Measurements from ENCODE around the gene LRBA.
"Not testable (repeated sequence)": the region's sequence is repeated elsewhere in the genome, so short reads cannot be mapped to it uniquely, and the experiment has no call there.

Gene LRBA

DNA sequence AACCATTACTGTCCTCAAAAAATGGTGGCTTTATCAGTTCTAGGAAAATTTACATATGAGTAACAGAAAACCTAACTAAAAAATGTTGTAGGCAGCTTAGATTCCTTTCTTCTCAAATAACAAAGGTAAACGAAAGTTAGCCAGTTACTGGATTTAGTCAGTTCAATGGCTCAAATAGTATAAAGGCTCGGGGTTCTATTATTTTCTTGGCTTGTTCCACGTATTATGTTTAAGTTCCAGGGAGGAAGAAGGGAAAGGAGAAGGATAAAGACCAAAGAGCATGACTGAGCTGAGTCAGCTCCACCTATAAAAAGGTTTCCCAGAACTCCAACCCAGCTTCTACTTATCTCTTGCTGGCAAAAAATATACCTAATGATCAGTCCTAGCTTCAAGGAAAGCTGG lies 474.1 kb downstream of the LRBA start:
- DNase-seq, result no peak

- no peak for DNase-seq
Measured at GRCh38 chr4:150540536-150540935, 474.5 kb downstream of the LRBA start.

DNA sequence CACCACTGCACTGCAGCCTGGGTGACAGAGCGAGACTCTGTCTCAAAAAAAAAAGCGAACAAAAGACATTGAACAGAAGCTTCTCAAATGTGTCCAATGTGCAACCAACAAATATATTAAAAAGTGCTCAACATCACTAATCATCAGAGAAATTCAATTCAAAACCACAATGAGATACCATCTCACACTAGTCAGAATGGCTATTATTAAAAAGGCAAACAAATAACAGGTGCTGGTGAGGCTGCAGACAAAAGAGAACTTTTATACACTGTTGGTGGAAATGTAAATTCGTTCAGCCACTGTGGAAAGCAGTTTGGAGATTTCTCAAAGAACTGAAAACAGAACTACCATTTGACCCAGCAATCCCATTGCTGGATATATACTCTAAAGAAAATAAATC lies 477.2 kb downstream of the LRBA start:
- DNase-seq, result not testable (repeated sequence)

DNA sequence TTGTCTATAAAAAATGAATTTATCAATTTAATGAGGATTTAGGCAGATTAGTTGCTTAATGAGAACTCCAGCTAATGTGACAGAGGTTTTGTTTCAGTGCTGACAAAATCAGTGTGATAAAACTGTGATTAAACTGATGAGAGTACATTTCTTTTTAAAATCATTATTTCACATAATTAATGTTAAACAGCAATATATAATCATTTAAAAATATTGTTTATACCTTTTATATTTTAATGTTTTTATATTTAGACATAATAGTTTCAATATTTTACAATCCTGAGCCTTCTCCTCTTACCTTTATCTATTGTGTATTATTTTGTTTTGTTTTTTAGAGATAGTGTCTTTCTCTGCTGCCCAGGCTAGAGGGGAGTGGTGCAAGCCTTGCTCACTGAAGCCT lies 480.3 kb downstream of the LRBA start:
- no peak for DNase-seq

DNA sequence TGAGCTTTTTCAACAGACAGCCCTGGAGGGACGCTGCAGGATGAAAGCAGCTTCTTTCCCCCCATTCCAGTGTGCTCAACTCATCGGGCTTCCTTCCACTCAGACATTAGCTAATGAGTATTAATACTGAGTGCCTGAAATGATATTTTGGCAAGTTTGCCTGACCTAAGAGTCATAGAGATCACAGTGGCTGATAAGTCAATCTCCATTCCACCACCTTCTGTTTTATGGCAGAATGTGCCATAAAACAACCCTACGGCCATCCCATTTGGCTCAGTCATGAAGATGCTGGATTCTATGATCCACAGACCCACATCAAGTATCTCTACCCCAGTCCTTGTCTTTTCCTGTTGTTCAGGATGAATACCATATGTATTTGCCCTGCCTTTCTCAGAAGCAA lies 481.4 kb downstream of the LRBA start:
- DNase-seq, result no peak

- DNase-seq, result no peak
Measured at GRCh38 chr4:150525321-150525868, 489.7 kb downstream of the LRBA start.

DNA sequence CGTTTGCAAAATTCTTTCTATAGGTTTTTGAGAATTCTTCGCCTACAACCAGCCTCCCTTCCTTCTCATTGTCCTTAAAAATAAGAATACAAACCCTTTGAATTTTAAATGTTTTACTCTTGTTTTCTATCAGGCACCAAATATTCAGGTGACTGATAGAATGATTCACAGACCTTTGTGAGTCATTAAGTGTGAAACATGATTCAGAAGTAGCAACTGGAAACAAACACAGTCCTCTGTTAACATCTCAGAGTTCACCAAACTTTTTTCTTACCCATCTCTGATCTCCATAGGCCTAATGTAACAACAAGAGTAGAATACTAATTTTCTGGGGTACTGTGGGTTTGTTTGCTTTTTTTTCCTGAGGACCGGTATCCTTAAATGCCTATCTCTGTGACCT lies 496.5 kb downstream of the LRBA start:
- DNase-seq, result peak; percentile 7

- no peak for DNase-seq
Measured at GRCh38 chr4:150515135-150515534, 499.9 kb downstream of the LRBA start.

- DNase-seq, result no peak
Measured at GRCh38 chr4:150514709-150515108, 500.4 kb downstream of the LRBA start.

DNA sequence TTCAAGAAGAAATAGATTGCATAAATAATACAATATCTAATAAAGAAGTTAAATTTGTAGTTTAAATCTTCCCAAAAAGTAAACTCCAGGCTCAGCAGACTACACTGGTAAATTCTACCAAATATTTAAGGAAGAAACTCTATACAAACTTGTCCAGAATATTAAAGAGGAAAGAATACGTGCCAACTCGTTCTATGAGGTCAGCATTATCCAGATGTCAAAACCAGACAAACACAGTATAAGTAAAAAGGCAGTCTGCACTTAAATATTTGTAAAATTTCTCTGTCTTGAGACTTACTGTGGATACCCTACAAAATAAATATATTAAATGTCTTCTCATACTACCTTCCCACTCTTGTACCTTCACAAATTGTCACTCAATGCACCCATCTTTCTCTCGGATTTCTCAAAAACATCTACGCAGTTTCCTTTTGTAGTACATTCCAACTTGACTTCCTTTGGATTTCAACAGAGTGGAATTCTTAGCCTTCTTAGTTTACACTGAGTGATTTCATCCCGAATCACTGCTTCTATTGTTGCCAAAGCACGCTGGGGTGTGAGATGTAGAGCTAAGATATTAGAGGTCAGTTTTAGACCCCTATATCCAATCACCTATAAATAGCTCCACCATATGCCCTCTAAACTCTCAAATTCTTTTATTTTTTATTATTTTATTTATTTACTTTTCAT lies 504.8 kb downstream of the LRBA start:
- DNase-seq, result no peak

DNA sequence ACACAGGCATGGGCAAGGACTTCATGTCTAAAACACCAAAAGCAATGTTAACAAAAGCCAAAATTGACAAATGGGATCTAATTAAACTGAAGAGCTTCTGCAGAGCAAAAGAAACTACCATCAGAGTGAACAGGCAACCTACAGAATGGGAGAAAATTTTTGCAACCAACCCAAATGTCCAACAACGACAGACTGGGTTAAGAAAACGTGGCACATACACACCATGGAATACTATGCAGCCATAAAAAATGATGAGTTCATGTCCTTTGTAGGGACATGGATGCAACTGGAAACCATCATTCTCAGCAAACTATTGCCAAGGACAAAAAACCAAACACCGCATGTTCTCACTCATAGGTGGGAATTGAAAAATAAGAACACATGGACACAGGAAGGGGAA lies 507.4 kb downstream of the LRBA start:
- not testable (repeated sequence) for DNase-seq

DNA sequence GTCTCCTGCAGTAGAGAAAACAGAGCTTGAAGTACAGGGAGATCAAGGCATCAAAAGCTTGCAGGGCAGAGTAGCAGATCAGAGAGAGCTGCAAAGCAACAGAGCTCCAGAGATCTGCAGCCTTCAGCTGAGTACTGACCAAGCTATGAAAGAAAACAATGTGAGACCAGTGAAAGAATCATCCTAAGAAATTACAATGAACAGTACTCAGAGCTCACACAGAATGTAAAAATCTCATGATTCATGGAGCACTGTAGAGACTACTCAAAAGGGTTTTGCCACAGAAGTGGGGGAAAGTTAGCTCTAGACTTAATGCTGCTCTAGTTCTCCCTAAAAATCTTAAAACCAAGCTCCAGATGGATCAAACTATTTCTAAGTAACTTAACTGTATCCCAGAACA lies 513.1 kb downstream of the LRBA start:
- DNase-seq, result no peak

GRCh38 chr4:150501009-150501727 lies 513.9 kb downstream of the LRBA start:
- no peak for DNase-seq

DNA sequence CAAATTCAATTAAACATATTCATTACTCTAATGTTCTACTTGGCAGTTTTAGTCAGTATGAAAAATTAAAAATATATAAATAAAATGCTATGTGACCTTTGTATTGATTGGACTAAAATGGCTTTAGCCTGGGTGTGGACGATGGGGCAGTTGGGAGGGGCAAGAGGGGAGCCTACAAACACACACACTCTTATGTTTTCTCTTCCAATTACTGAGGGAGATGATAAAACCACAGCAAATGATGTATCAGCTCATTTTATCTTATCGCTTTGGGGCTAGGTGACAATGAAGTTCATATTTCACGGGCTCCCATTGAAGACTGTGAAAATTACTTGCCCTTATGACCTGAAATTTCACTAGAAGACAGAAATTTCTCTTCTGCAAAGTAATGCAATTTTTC lies 517.5 kb downstream of the LRBA start:
- DNase-seq, result no peak

DNA sequence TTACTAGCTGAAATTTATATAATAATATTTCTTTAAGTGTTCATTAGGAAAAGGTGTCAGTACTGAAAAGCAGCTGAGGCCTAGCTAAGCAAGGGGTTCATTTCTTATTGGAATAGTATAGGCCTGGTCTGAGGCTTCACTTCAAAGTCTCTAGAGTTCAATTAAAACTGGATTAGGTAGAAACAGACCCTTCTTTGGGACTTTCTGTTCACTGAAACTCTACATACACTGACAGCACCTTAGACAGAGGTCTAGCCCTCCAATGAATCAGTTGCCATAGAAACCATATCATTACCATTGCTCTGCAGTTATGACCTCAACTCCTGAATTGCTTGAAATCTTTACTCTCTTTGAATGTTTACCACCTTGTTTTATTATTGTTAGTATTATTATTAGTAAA lies 519.5 kb downstream of the LRBA start:
- no peak for DNase-seq

DNA sequence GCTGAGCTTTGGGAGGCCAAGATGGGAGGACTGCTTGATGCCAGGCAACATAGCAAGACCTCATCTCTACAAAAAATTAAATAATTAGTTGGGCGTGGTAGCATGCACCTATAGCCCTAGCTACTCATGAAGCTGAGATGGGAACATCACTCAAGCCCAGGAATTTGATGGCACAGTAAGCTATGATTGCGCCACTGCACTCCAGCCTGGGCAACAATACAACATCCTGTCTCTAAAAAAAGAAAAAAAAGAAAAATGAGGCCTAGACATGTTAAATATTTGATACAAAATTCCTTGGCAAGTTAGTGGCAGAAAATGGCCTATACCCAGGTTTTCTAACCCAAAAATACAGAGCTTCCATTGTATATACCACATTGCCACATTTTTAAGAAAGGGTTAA lies 521.2 kb downstream of the LRBA start:
- no peak for DNase-seq

DNA sequence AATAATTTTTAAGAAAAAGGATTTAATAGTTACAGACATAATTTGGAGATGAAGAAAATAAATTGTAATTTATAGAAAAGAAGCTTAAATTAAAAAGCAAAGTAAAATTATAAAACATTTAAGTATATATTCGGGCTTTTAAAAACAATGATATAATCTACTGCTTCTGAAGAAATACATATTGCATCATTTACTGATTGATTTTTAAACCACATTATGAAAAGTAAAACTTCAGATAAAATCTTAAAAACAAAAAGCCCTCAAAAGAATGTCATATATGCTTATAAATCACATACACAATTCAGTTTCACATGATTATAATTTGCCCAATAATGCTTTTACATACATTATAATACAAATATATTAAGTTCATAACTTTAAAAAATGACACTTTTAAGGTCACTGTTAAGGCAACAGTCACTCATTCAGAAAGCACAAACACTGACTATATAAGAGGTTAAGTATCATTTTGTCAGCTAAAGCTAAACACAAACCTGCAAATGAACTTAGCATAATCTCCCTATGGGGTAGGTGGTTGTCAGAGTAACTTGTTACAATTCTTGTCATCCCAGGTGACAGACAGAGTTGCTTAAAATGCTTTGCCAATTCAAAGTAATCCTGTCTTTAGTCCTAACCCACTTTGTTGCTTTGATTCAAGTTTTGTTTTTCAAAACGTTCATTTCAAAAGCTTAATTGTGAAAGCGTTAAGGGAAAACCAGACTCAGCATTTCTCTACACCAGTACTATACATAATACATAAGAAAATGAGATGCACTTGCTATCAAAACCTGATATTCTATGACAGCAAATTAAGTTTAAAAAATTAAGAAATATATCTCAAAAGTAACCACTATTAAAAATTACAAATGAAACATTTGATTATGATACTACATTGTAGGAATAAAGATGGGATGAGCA lies 523.7 kb downstream of the LRBA start:
- no peak for DNase-seq

GRCh38 chr4:150482581-150482980 lies 532.5 kb downstream of the LRBA start:
- DNase-seq, result no peak

GRCh38 chr4:150479657-150480056 lies 535.4 kb downstream of the LRBA start:
- DNase-seq, result no peak

GRCh38 chr4:150477869-150478268 lies 537.2 kb downstream of the LRBA start:
- no peak for DNase-seq

DNA sequence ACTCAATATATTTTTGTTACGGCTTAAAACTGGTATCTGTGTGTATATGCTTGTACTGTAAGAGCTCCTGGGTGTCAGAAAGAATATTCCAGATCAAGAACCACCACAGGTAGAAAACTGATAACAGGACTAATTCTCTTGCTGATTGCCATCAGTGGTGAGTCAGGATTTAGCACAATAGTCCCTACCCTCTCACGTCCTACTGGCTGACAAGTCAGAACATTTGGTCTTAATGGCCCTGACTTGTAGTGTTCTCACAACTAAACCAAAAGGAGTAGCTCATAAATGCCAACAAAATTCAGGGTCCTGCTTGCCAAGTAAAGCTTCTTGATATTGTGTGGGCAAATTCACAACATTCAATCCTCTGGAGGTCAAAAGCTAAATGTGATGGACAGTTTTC lies 538.3 kb downstream of the LRBA start:
- no peak for DNase-seq

DNA sequence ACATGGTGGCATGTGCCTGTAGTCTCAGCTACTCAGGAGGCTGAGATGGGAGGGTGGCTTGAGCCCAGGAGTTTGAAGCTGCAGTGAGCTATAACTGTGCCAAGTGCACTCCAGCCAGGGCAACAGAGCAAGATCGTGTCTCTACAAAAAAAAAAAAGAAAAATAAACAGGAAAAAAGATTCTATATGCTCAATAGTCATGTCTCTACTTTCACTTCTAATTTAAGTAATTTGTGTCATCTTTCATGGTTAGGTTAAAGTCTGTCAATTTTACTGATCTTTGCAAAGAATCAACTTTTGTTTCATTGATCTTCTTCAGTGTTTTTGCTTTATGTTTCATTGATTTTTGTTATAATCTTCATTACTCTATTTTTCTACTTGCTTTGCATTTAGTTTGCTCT lies 539.3 kb downstream of the LRBA start:
- no peak for DNase-seq

DNA sequence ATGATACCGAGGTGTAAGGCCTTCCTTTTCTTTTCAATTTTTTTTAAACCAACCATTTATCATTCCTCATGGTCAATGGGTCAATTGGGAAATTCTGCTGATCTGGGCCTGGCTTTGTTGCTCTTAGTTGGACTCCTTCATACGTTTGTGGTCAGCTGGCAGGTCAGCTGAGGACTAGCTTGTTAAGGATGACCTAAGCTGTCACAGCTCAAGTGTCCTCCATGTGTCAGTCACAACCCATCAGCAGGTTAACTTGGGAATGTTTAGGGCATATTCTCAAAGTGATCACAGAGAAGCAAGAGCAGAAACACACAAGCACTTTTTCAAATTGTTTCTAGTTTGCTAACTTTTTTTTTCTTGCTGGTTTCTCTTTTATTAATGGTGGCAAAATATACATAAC lies 550.6 kb downstream of the LRBA start:
- DNase-seq, result no peak
